ENCODE results near the gene PPP3CA. TPM values are rescaled to one million over a fixed set of nuclear protein-coding genes. Genes with fewer than 3 reads are reported as not detected.

Gene PPP3CA
- polyA plus RNA-seq, 1 donor (not counting 4 experiments of a cell fraction or from before 2014, with no cell fraction given), result 43.3 TPM

- H3K27ac ChIP-seq (ENCODE audit: control insufficient read depth, insufficient read depth, low read length), result no peak overlapping the region
- H3K4me3 ChIP-seq (ENCODE audit: control insufficient read depth in 2 of 3, extremely low read depth in 1 of 3, insufficient read depth in 2 of 3, low read depth in 1 of 3, low read length in 3 of 3), result no peak overlapping the region
- H3K4me2 ChIP-seq (ENCODE audit: control insufficient read depth, extremely low read depth, insufficient read depth, low read depth, low read length), result no peak overlapping the region
- FAIRE-seq, result no peak
- H2AFZ ChIP-seq (ENCODE audit: control insufficient read depth, low read length), result no peak overlapping the region
- H3K27me3 ChIP-seq (ENCODE audit: control insufficient read depth, extremely low read depth, insufficient read depth, low read length), result no peaks in the 10 kb centered on the region
- H3K4me1 ChIP-seq (ENCODE audit: control insufficient read depth, extremely low read depth, insufficient read depth, low read length), result no peaks in the 10 kb centered on the region
- no peak for TF ChIP-seq CTCF (optimal IDR thresholded peaks at IDR 0.05 in 1 of 3, IDR thresholded peaks at IDR 0.05 in 1 of 3, conservative IDR thresholded peaks at IDR 0.05 in 1 of 3; ENCODE audit: extremely low read depth in 1 of 3, insufficient read depth in 2 of 3, low read length in 3 of 3)
- no peak for TF ChIP-seq EZH2 (IDR thresholded peaks at IDR 0.05; ENCODE audit: low read length)
- DNase-seq (ENCODE audit: low read depth, low spot score), result no peak
- dilution Hi-C loops (cut with MboI; ENCODE audit: extremely low pct_ligation_motif_present, low sequenced_read_pairs), result no loop called here
- H3K36me3 ChIP-seq (ENCODE audit: control insufficient read depth in 2 of 2, extremely low read depth in 1 of 2, insufficient read depth in 2 of 2, low read length in 2 of 2), result no peaks in the 10 kb centered on the region
- H4K20me1 ChIP-seq (ENCODE audit: control insufficient read depth, extremely low read depth, insufficient read depth, low read length), result no peaks in the 10 kb centered on the region
- peaks cover 11% of the 10 kb centered on the region for H3K79me2 ChIP-seq (ENCODE audit: control insufficient read depth, insufficient read depth, low read length)
- H3K9me1 ChIP-seq (ENCODE audit: control insufficient read depth, extremely low read depth, insufficient read depth, low read length), result no peaks in the 10 kb centered on the region
- no peak overlapping the region for H3K9ac ChIP-seq (ENCODE audit: control insufficient read depth, extremely low read depth, insufficient read depth, low read length)
- no peaks in the 10 kb centered on the region for H3K9me3 ChIP-seq (ENCODE audit: control insufficient read depth, low read depth, low read length)
Measured at GRCh38 chr4:101115887-101116286, 231.4 kb downstream of the PPP3CA start.

- Histone ChIP-seq H3K27ac (ENCODE audit: control insufficient read depth, insufficient read depth, low read length) (peak overlapping the region; percentile 41), H3K27me3 (ENCODE audit: control insufficient read depth, extremely low read depth, insufficient read depth, low read length) (no peaks in the 10 kb centered on the region), H3K9me3 (ENCODE audit: control insufficient read depth, low read depth, low read length) (no peaks in the 10 kb centered on the region), H3K4me3 (ENCODE audit: control insufficient read depth in 2 of 3, extremely low read depth in 1 of 3, insufficient read depth in 2 of 3, low read depth in 1 of 3, low read length in 3 of 3) (no peak overlapping the region), H3K4me2 (ENCODE audit: control insufficient read depth, extremely low read depth, insufficient read depth, low read depth, low read length) (no peak overlapping the region), H2AFZ (ENCODE audit: control insufficient read depth, low read length) (no peak overlapping the region), H4K20me1 (ENCODE audit: control insufficient read depth, extremely low read depth, insufficient read depth, low read length) (no peaks in the 10 kb centered on the region), H3K9me1 (ENCODE audit: control insufficient read depth, extremely low read depth, insufficient read depth, low read length) (no peaks in the 10 kb centered on the region), H3K79me2 (ENCODE audit: control insufficient read depth, insufficient read depth, low read length) (peaks cover 11% of the 10 kb centered on the region), H3K4me1 (ENCODE audit: control insufficient read depth, extremely low read depth, insufficient read depth, low read length) (no peaks in the 10 kb centered on the region), H3K36me3 (ENCODE audit: control insufficient read depth in 2 of 2, extremely low read depth in 1 of 2, insufficient read depth in 2 of 2, low read length in 2 of 2) (no peaks in the 10 kb centered on the region), H3K9ac (ENCODE audit: control insufficient read depth, extremely low read depth, insufficient read depth, low read length) (no peak overlapping the region)
- DNase-seq (ENCODE audit: low read depth, low spot score) (peak; percentile 19), FAIRE-seq (peak; percentile 87)
- dilution Hi-C loops (cut with MboI; ENCODE audit: extremely low pct_ligation_motif_present, low sequenced_read_pairs), result no loop called here
- TF ChIP-seq CTCF (optimal IDR thresholded peaks at IDR 0.05 in 1 of 3, IDR thresholded peaks at IDR 0.05 in 1 of 3, conservative IDR thresholded peaks at IDR 0.05 in 1 of 3; ENCODE audit: extremely low read depth in 1 of 3, insufficient read depth in 2 of 3, low read length in 3 of 3), result no peak
- no peak for TF ChIP-seq EZH2 (IDR thresholded peaks at IDR 0.05; ENCODE audit: low read length)
Measured at GRCh38 chr4:101114936-101115372, 232.4 kb downstream of the PPP3CA start.
